Heart left ventricle (tissue), 16 donors: ENCODE results near the gene KICS2. TPM values are rescaled to one million over a fixed set of nuclear protein-coding genes. Genes with fewer than 3 reads are reported as not detected.

Experiments used
- ATAC-seq, 4 donors: fragments of 200-7000 bp; cut with Tn5 transposase; one replicate each; pipeline ENCODE4 v1.9.1; 2020 to 2022; ENCODE audit warnings: moderate library complexity in 4 of 4, mild to moderate bottlenecking in 3 of 4, moderate number of reproducible peaks in 1 of 4
- DNase-seq, 5 donors: peaks; one replicate each; pipeline ENCODE4 v3.0.0-alpha.2; 2020
- H3K27ac ChIP-seq, 12 donors: fragments of 200-600 bp; sonication (generic) in 4 of 12; one replicate each; pipeline versions ENCODE4 v1.5.0 to v1.8.0; 2016 to 2022; ENCODE audit warnings: mild to moderate bottlenecking in 2 of 12
- H3K27me3 ChIP-seq, 9 donors: fragments of 200-600 bp; sonication (generic) in 2 of 9; one replicate each; pipeline versions ENCODE4 v1.5.1 to v1.8.0; 2016 to 2022; ENCODE audit warnings: mild to moderate bottlenecking in 3 of 9
- H3K36me3 ChIP-seq, 9 donors: fragments of 200-600 bp; sonication (generic) in 2 of 9; one replicate each; pipeline versions ENCODE4 v1.5.0 to v1.8.0; 2018 to 2022; ENCODE audit warnings: mild to moderate bottlenecking in 2 of 9
- H3K4me1 ChIP-seq, 12 donors: fragments of 200-600 bp; sonication (generic) in 4 of 12; one replicate each; pipeline versions ENCODE4 v1.5.0 to v1.8.0; 2016 to 2022; ENCODE audit warnings: mild to moderate bottlenecking in 3 of 12
- H3K4me3 ChIP-seq, 12 donors: fragments of 200-600 bp; sonication (generic) in 4 of 12; one replicate each; pipeline versions ENCODE4 v1.5.0 to v1.8.0; 2017 to 2022; ENCODE audit warnings: mild to moderate bottlenecking in 9 of 12, moderate library complexity in 4 of 12
- H3K9me3 ChIP-seq, 12 donors: fragments of 200-600 bp; sonication (generic) in 4 of 12; one replicate each; pipeline versions ENCODE4 v1.5.0 to v1.8.0; 2016 to 2022; ENCODE audit warnings: mild to moderate bottlenecking in 1 of 12
- POLR2A ChIP-seq, 2 donors: fragments of 450-650 bp; IDR thresholded peaks; one replicate each; pipeline ENCODE4 v1.6.1; 2017; ENCODE audit warnings: antibody characterized with exemption in 2 of 2, mild to moderate bottlenecking in 2 of 2, moderate library complexity in 2 of 2
- WGBS, 4 donors: extraction: QIAGEN DNeasy Blood & Tissue Kit in 2 of 4; methylation state at CpG; one replicate each; pipeline versions ENCODE4 v1.1.5 to v1.1.7; 2013 to 2018; 5-methylcytosine and 5-hydroxymethylcytosine counted together
- intact Hi-C, 10 donors: fragments of 100-400 bp; cut with DNase I; formaldehyde crosslinking; loops; one replicate each; pipeline versions ENCODE4 v1.11.1 to v1.14.2; 2022
- polyA plus RNA-seq, 2 donors: library from polyadenylated mRNA; stranded (reverse); fragments of 200-250 nt; gene quantifications; one replicate each; pipeline ENCODE4 v1.2.3, GENCODE V29; 2013
- total RNA-seq, 9 donors: library from RNA; depleted of rRNA in 2 of 9; stranded (reverse); fragments of >200 nt in 2 of 9; fragmentation: NEBNext Ultra II Directional in 3 of 9; extraction: Animal tissue kit (Norgen Biotek cat#: 25700) in 3 of 9; gene quantifications; one replicate each; pipeline versions ENCODE4 v1.1.0 to v1.2.4, GENCODE V29; 2016 to 2023
- TF ChIP-seq, protein P1 (sequence below), 12 donors: fragments of 200-600 bp; sonication (generic) in 4 of 12; IDR thresholded peaks; one replicate each; pipeline versions ENCODE4 v1.5.0 to v1.8.0; 2018 to 2022; ENCODE audit warnings: antibody characterized with exemption in 12 of 12, mild to moderate bottlenecking in 5 of 12
- donor health status: ischemic (EF 13 %, LVEDD 7.1; RV severe dilation, severe dysfunction).
- donor health status: healthy with polysubstance abuse.
- donor health status: DM: no; HTN: yes; CAD: no.
- donor health status: DM: no; HTN: no; CAD: no.
- donor health status: ischemic (EF 25% LVEDD 6.9; RV normal size, moderate dysfunction).
- donor health status: ischemic (EF 25% LVEDD 5.7; RV mildly dilated, moderate dysfunction).
- donor health status: healthy.
- donor health status: DM: yes; HTN: yes; CAD: no.
- donor health status: ischemic (EF 35%, LVEDD 5.7; RV mildly dilated, moderate dysfunction).
- donor health status: nonischemic (EF 11% LVEDD 7.7; RV severe dilation, severe dysfunction).
- donor health status: DM: yes; HTN: yes; CAD: no.
- donor health status: PGD.
- donor health status: ischemic (EF 29% LVEDD 5.4; RV normal size, mild dysfunction).
- donor health status: nonischemic (EF 23%, LVEDD 6.1; RV moderate dilation, normal function).

The KICS2 gene
- total and polyA plus RNA-seq, 11 donors: 1.8 to 6.7 (median 5.0) TPM

DNA sequence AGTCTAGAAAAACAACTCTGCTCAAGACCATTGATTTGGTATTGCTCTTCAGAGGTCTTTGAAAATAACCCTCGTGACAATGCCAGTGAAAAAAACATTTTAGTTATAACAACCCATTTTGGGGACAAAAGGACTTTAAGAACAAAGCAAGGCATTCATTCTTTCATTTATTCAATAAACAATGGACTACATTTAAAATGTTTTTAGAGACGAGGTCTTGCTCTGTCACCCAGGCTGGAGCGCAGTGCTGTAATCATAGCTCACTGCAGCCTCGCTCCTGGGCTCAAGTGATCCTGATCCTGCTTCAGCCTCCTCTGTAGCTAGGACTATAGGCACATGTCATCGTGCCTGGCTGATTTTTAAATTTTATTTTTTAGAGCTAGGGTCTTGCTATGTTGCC is 7.7 kb upstream of the KICS2 start:
- DNase-seq: no peak
- no peaks in the 10 kb centered on the region for H3K36me3 ChIP-seq
- no peak for ATAC-seq
- 85 to 91% (median 90%) methylated on average over 5 of the region's 5 CpGs for WGBS, 4 donors
- intact Hi-C loops: no loop called here
- TF ChIP-seq, protein P1, sequence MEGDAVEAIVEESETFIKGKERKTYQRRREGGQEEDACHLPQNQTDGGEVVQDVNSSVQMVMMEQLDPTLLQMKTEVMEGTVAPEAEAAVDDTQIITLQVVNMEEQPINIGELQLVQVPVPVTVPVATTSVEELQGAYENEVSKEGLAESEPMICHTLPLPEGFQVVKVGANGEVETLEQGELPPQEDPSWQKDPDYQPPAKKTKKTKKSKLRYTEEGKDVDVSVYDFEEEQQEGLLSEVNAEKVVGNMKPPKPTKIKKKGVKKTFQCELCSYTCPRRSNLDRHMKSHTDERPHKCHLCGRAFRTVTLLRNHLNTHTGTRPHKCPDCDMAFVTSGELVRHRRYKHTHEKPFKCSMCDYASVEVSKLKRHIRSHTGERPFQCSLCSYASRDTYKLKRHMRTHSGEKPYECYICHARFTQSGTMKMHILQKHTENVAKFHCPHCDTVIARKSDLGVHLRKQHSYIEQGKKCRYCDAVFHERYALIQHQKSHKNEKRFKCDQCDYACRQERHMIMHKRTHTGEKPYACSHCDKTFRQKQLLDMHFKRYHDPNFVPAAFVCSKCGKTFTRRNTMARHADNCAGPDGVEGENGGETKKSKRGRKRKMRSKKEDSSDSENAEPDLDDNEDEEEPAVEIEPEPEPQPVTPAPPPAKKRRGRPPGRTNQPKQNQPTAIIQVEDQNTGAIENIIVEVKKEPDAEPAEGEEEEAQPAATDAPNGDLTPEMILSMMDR (IDR thresholded peaks at IDR 0.05): no peak
- TF ChIP-seq POLR2A (IDR thresholded peaks at IDR 0.05): no peak
- no peaks in the 10 kb centered on the region for H3K9me3 ChIP-seq
- no peak overlapping the region for H3K27ac ChIP-seq
- H3K27me3 ChIP-seq: no peaks in the 10 kb centered on the region
- H3K4me1 ChIP-seq: no peaks in the 10 kb centered on the region
- H3K4me3 ChIP-seq: no peak overlapping the region

DNA sequence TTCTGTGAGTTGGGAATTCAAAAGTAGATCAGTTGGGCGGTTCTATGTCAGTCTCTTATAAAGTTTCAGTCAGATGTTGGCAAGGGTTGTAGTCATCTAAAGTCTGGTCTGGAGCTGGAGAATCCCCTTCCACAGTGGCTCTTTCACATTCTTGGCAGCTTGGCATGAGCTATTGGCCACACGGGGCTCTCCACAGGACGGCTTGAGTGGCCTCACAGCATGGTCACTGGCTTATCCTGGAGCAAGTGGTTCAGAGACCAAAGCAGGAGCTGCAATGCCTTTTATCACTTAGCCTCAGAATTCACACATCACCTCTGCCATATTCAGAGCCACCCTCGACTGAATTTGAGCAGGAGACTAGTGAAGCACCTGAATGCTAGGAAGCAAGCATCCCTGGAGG is 7.1 kb upstream of the KICS2 start:
- H3K27me3 ChIP-seq: no peaks in the 10 kb centered on the region
- ATAC-seq: no peak
- H3K36me3 ChIP-seq: no peaks in the 10 kb centered on the region
- no peak for DNase-seq
- no peaks in the 10 kb centered on the region for H3K9me3 ChIP-seq
- H3K4me1 ChIP-seq: no peaks in the 10 kb centered on the region
- no peak overlapping the region for H3K27ac ChIP-seq
- no peak overlapping the region for H3K4me3 ChIP-seq
- TF ChIP-seq POLR2A (IDR thresholded peaks at IDR 0.05): no peak
- TF ChIP-seq, protein P1 (IDR thresholded peaks at IDR 0.05): no peak
- intact Hi-C loops: no loop called here
- WGBS, 4 donors: 50 to 59% (median 53%) methylated on average over 4 of the region's 4 CpGs

DNA sequence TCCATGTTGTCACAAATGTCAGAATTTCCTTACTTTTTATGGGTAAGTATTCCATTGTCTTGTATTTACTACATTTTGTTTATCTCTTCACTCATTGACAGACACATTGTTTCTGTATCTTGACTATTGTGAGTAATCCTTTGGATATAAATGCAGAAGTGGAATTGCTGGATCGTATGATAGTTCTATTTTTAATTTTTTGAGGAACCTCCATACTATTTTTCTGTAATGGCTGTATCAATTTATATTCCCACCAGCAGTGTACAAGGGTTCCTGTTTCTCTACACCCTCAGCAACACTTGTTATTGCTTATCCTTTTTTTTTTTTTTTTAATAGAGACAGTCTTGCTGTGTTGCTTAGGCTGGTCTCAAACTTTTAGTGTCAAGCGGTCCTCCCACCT is 3.5 kb upstream of the KICS2 start:
- H3K36me3 ChIP-seq: no peaks in the 10 kb centered on the region
- intact Hi-C loops: no loop called here
- no peak overlapping the region for H3K27ac ChIP-seq
- TF ChIP-seq POLR2A (IDR thresholded peaks at IDR 0.05): no peak
- no peak overlapping the region for H3K4me3 ChIP-seq
- 15 to 45% (median 18%) methylated on average over 2 of the region's 2 CpGs for WGBS, 4 donors
- ATAC-seq (no peak), DNase-seq (no peak)
- peaks cover 0 to 15% (median 7%) of the 10 kb centered on the region in 12 donors for H3K4me1 ChIP-seq
- no peaks in the 10 kb centered on the region for H3K27me3 ChIP-seq
- no peaks in the 10 kb centered on the region for H3K9me3 ChIP-seq

DNA sequence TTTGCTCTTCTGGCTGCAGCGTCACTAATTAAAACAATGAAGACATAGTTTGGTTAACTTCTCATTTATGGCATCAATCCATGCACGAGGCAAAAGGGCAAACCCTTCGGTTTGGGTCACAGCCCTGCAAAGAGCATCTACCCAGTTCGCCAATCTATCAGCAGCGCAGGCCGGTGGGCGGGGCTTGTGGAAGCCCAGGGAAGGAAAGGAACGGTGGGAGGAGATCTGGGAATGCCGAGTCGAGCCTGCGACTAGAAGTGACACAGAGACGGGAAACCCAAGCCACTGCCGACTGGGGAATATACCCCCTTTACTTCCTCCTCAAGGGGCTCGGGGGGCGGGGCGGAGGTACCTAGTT is 466 bp downstream of the KICS2 start:
- no peaks in the 10 kb centered on the region for H3K36me3 ChIP-seq
- no peak for TF ChIP-seq POLR2A (IDR thresholded peaks at IDR 0.05)
- TF ChIP-seq, protein P1 (IDR thresholded peaks at IDR 0.05): no peak
- ATAC-seq (peak; percentile 73 to 91 (median 87)), DNase-seq (peak; percentile 81 to 91 (median 87))
- H3K27me3 ChIP-seq: no peaks in the 10 kb centered on the region
- no peaks in the 10 kb centered on the region for H3K9me3 ChIP-seq
- H3K27ac ChIP-seq: peak overlapping the region; percentile 70 to 94 (median 88)
- H3K4me1 ChIP-seq: peaks cover 0 to 31% (median 7%) of the 10 kb centered on the region in 12 donors
- 0 to 2% (median 0%) methylated on average over 15 to 16 of the region's 16 CpGs for WGBS, 4 donors
- intact Hi-C loops: no loop called here
- H3K4me3 ChIP-seq: peak overlapping the region; percentile 62 to 95 (median 81)

DNA sequence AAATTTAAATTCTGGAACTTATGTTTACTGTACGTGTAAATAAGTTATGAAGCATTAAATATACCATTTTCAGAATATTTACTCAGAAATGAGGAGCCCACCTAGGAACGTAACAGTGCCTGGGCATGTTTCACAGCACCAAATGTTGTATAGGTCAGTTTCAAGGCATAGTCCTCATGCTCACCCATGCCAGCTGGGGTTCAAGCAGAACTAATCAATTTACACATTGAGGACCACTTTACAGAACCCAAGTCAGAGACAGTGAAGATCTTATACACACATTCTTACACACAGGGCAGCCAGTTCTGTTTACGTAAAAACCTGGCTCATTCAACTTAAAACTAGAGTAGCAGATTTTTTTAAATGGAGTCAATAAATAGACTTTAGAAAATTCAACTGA is 2.0 kb downstream of the KICS2 start:
- no peak for ATAC-seq
- H3K27me3 ChIP-seq: no peaks in the 10 kb centered on the region
- intact Hi-C loops: no loop called here
- no peak for DNase-seq
- peaks cover 0 to 31% (median 7%) of the 10 kb centered on the region in 12 donors for H3K4me1 ChIP-seq
- 92 to 97% (median 96%) methylated on average over 3 of the region's 3 CpGs for WGBS, 4 donors
- H3K4me3 ChIP-seq: no peak overlapping the region
- H3K9me3 ChIP-seq: no peaks in the 10 kb centered on the region
- H3K36me3 ChIP-seq: peaks cover 0 to 5% (median 0%) of the 10 kb centered on the region in 9 donors
- TF ChIP-seq POLR2A (IDR thresholded peaks at IDR 0.05): no peak
- TF ChIP-seq, protein P1 (IDR thresholded peaks at IDR 0.05): no peak
- H3K27ac ChIP-seq: no peak overlapping the region
